Fibroblast of lung (primary cell): ENCODE data around the gene NRARP.
A peak's percentile ranks its signal among the peaks of the same experiment; 100 is the strongest.

ENCODE experiments used
- EZH2 ChIP-seq: IDR thresholded peaks from 2 replicates; pipeline ENCODE4 v1.5.1; 2012; ENCODE audit warnings: low read length, control low read depth, mild to moderate bottlenecking; ENCODE audit errors: missing control alignments
- TF ChIP-seq, protein P1 (sequence below), 2 donors: IDR thresholded peaks in 1 of 2; conservative IDR thresholded peaks in 1 of 2; 1 replicate in 1 of 2; 2 replicates in 1 of 2; pipeline ENCODE4 v1.5.1; 2011 to 2012; ENCODE audit warnings: low read length in 2 of 2, control low read depth in 1 of 2, inconsistent platforms in 1 of 2, low read depth in 1 of 2, mild to moderate bottlenecking in 1 of 2

DNA sequence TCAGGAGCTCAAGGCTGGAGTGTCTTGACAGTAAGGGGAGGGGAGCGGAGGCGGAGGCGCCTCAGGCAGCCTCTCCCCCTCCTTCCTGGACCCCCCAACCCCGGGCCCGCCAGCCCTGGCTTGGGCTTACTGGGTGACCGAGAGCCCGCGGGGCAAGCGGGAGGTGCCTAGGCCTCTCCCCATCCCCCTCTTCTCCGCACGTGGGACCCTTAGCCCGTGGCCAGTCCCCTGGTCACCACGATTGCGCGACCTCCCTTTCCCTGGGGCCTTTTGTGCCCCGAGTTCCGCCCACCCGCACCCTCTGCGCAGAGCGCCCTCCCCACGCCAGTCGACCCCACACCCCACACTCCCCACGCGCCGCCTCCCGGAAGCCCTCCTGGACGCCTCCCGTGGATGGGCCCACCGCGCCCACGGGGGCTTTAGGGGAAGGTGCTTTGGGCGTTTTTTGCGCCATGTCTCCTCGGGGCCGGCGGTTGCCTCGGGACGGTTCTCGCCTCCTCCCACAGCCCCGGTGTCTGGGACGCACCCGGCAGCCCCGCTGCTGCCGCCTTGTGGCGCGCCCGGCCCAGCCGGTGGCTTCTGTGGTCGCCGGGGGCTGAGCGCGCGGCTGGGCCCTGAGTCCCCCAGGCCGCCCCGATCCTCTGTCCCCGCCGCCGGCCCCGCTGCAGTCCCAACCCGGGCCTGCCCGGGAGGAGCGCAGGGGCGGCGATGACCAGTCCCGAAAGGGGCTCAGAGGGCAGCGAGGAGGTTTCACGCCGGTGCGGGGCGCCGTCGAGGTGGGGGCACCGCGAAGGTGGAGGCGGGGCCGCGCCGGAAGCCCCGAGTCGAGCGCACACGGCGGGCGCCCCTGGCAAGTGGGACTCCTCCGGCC, 21.4 kb downstream of the NRARP start:
- TF ChIP-seq, protein P1, sequence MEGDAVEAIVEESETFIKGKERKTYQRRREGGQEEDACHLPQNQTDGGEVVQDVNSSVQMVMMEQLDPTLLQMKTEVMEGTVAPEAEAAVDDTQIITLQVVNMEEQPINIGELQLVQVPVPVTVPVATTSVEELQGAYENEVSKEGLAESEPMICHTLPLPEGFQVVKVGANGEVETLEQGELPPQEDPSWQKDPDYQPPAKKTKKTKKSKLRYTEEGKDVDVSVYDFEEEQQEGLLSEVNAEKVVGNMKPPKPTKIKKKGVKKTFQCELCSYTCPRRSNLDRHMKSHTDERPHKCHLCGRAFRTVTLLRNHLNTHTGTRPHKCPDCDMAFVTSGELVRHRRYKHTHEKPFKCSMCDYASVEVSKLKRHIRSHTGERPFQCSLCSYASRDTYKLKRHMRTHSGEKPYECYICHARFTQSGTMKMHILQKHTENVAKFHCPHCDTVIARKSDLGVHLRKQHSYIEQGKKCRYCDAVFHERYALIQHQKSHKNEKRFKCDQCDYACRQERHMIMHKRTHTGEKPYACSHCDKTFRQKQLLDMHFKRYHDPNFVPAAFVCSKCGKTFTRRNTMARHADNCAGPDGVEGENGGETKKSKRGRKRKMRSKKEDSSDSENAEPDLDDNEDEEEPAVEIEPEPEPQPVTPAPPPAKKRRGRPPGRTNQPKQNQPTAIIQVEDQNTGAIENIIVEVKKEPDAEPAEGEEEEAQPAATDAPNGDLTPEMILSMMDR (conservative IDR thresholded peaks at IDR 0.05 in 1 of 2, IDR thresholded peaks at IDR 0.05 in 1 of 2; ENCODE audit: low read depth in 1 of 2, low read length in 2 of 2), result peak; percentile 25 to 33
- no peak for TF ChIP-seq EZH2
